Trophoblast cell (in vitro differentiated cells and primary cell): ENCODE data around the gene HOPX.
A peak's percentile ranks its signal among the peaks of the same experiment; 100 is the strongest.
"Not testable (repeated sequence)": the region's sequence is repeated elsewhere in the genome, so short reads cannot be mapped to it uniquely, and the experiment has no call there.

ENCODE experiments used
- DNase-seq, 2 donors: peaks; one replicate each; pipeline ENCODE4 v3.0.0-alpha.2; 2016
- H2AFZ ChIP-seq: 2 replicates; pipeline ENCODE4 v1.6.1; 2013; ENCODE audit warnings: low read length, moderate library complexity, mild to moderate bottlenecking; ENCODE audit not compliant: insufficient read depth, poor library complexity
- H2AK5ac ChIP-seq: 2 replicates; pipeline ENCODE4 v1.6.1; 2013; ENCODE audit warnings: mild to moderate bottlenecking, low read length
- H2BK120ac ChIP-seq: 2 replicates; pipeline ENCODE4 v1.6.1; 2013; ENCODE audit warnings: low read length, mild to moderate bottlenecking, moderate library complexity; ENCODE audit not compliant: insufficient read depth, poor library complexity
- H2BK12ac ChIP-seq: 2 replicates; pipeline ENCODE4 v1.6.1; 2013; ENCODE audit warnings: mild to moderate bottlenecking, low read length, moderate library complexity
- H2BK5ac ChIP-seq: 2 replicates; pipeline ENCODE4 v1.6.1; 2013; ENCODE audit warnings: low read length, low read depth, moderate library complexity, mild to moderate bottlenecking; ENCODE audit not compliant: poor library complexity
- H3K14ac ChIP-seq: 2 replicates; pipeline ENCODE4 v1.6.1; 2013; ENCODE audit warnings: mild to moderate bottlenecking, low read length
- H3K18ac ChIP-seq: 2 replicates; pipeline ENCODE4 v1.6.1; 2013; ENCODE audit warnings: mild to moderate bottlenecking, low read length
- H3K23ac ChIP-seq: 2 replicates; pipeline ENCODE4 v1.6.1; 2013; ENCODE audit warnings: low read length
- H3K27ac ChIP-seq: 2 replicates; pipeline ENCODE4 v1.5.1; 2013; ENCODE audit warnings: low read depth, mild to moderate bottlenecking, inconsistent platforms, low read length, moderate library complexity
- H3K27me3 ChIP-seq: 2 replicates; pipeline ENCODE4 v1.6.1; 2013; ENCODE audit warnings: inconsistent platforms, mild to moderate bottlenecking, low read length, moderate library complexity; ENCODE audit not compliant: insufficient read depth
- H3K36me3 ChIP-seq, 2 experiments: 1 replicate in 1 of 2; 2 replicates in 1 of 2; pipeline ENCODE4 v1.6.1; 2013; ENCODE audit warnings: low read length in 2 of 2, mild to moderate bottlenecking in 2 of 2, moderate library complexity in 1 of 2; ENCODE audit not compliant: insufficient read depth in 2 of 2, control insufficient read depth in 1 of 2
- H3K4ac ChIP-seq: 2 replicates; pipeline ENCODE4 v1.6.1; 2013; ENCODE audit warnings: low read depth, mild to moderate bottlenecking, low read length, moderate library complexity
- H3K4me1 ChIP-seq, 2 experiments: 1 replicate in 1 of 2; 2 replicates in 1 of 2; pipeline ENCODE4 v1.6.1; 2013; ENCODE audit warnings: low read length in 2 of 2, mild to moderate bottlenecking in 2 of 2, moderate library complexity in 1 of 2; ENCODE audit not compliant: insufficient read depth in 2 of 2, control insufficient read depth in 1 of 2
- H3K4me2 ChIP-seq: 2 replicates; pipeline ENCODE4 v1.6.1; 2013; ENCODE audit warnings: inconsistent platforms, mild to moderate bottlenecking, low read length, moderate library complexity
- H3K4me3 ChIP-seq: 2 replicates; pipeline ENCODE4 v1.5.1; 2013; ENCODE audit warnings: mild to moderate bottlenecking, low read depth, low read length, inconsistent platforms
- H3K79me1 ChIP-seq: one replicate; pipeline ENCODE4 v1.6.1; 2013; ENCODE audit warnings: low read length
- H3K79me2 ChIP-seq: 2 replicates; pipeline ENCODE4 v1.6.1; 2013; ENCODE audit warnings: low read length, mild to moderate bottlenecking; ENCODE audit not compliant: control insufficient read depth, insufficient read depth, poor library complexity
- H3K9ac ChIP-seq: 2 replicates; pipeline ENCODE4 v1.6.1; 2013; ENCODE audit warnings: mild to moderate bottlenecking, low read length
- H3K9me3 ChIP-seq: 2 replicates; pipeline ENCODE4 v1.6.1; 2013; ENCODE audit warnings: low read depth, mild to moderate bottlenecking, control low read depth, inconsistent platforms, low read length; ENCODE audit not compliant: insufficient read depth
- H4K12ac ChIP-seq: 2 replicates; pipeline ENCODE4 v1.6.1; 2013; ENCODE audit warnings: low read depth, mild to moderate bottlenecking, low read length, moderate library complexity
- H4K8ac ChIP-seq: 2 replicates; pipeline ENCODE4 v1.6.1; 2013; ENCODE audit warnings: low read depth, mild to moderate bottlenecking, low read length, moderate library complexity
- H4K91ac ChIP-seq: one replicate; pipeline ENCODE4 v1.6.1; 2013; ENCODE audit warnings: low read depth, mild to moderate bottlenecking, low read length, moderate library complexity
- WGBS: extraction: QIAGEN DNeasy Blood & Tissue Kit; methylation state at CpG from one replicate; pipeline ENCODE4 v1.1.7; 2013; ENCODE audit warnings: missing lambda C conversion rate; ENCODE audit not compliant: insufficient read length, insufficient coverage; ENCODE audit errors: extremely low coverage; 5-methylcytosine and 5-hydroxymethylcytosine counted together

Gene HOPX

DNA sequence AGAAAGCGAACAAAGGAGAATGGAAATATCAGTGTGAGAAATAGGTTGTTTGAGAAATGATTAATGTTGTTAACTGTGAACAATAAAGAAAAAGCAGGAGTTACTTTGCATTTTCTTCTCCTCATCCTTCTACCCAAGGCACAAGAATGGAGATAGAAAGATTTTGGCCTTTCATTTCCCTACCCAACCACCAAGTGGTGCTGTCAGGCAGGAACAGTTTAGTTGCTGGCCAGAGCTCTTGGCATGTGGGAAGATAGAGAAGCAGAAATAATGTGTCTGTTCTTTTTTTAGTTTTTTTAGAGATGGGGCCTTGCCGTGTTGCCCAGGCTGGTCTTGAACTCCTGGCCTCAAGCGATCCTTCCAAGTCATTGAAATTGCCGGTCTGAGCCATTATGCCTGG lies 12.8 kb downstream of the HOPX start:
- Histone ChIP-seq H3K79me1 (no peaks in the 10 kb centered on the region), H3K79me2 (no peaks in the 10 kb centered on the region), H2BK120ac (no peak overlapping the region), H2BK5ac (no peak overlapping the region), H4K91ac (no peak overlapping the region), H3K23ac (no peak overlapping the region), H4K12ac (no peak overlapping the region), H3K9ac (no peak overlapping the region), H3K27ac (no peak overlapping the region), H3K4me1 (no peaks in the 10 kb centered on the region), H3K4me3 (no peak overlapping the region), H3K9me3 (no peaks in the 10 kb centered on the region), H3K4me2 (no peak overlapping the region), H3K27me3 (no peaks in the 10 kb centered on the region), H2AK5ac (no peak overlapping the region), H3K14ac (no peak overlapping the region), H3K36me3 (no peaks in the 10 kb centered on the region), H3K18ac (no peak overlapping the region), H4K8ac (no peak overlapping the region), H2BK12ac (no peak overlapping the region), H3K4ac (no peak overlapping the region), H2AFZ (no peak overlapping the region)
- DNase-seq: peak in 1 of 2 donors; percentile 70
- 100% methylated on average over 1 of the region's 4 CpGs for WGBS

DNA sequence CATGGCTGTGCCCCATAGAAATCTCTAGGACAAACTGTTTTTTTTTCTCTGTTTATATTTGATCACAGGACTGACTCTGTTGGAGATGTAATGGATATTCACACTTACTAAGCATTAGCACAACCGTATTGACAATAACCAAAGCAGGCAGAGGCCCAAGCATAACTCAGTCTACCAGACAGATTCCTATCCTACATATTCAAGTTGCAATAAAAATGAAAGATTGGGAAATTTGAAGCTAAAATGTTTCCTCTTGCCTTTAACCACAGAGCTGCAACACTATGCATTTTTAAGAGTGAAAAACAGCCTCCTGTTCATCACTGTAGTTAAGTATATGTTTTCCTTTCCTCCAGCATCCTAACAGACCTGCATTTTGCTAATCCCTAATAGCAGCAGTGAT lies 13.7 kb downstream of the HOPX start:
- not testable (repeated sequence) for H2AFZ ChIP-seq, H3K27ac ChIP-seq, H3K4me2 ChIP-seq, H3K9ac ChIP-seq, H3K9me3 ChIP-seq, H4K8ac ChIP-seq, H3K23ac ChIP-seq, H3K4ac ChIP-seq, H2BK5ac ChIP-seq, H4K12ac ChIP-seq, DNase-seq, H3K4me1 ChIP-seq, H3K18ac ChIP-seq, H2BK12ac ChIP-seq, H3K79me1 ChIP-seq, H2BK120ac ChIP-seq, H3K14ac ChIP-seq, H4K91ac ChIP-seq, H3K36me3 ChIP-seq, H2AK5ac ChIP-seq, H3K79me2 ChIP-seq, H3K27me3 ChIP-seq, H3K4me3 ChIP-seq
- no CpG with 5 or more reads among the region's 1 CpG for WGBS

DNA sequence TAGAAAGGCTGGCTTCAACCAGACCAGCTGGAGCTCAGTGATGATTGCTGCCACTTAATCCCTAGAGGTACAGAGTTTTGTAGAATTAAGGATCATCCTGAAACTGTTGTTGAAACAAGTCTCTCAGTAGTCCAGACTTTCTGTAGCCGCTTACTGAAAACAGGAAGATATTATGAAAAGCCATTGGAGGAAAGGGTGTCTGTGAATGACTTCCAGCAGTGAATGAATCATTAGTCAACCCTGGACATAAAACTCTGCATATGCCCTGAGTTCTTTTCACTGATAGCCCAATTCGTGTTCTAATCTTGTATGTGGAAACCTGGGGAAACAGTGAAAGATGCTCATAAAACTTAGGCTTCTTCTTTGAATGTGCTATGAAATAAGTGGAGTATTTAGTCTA lies 14.8 kb downstream of the HOPX start:
- H3K9me3 ChIP-seq: no peaks in the 10 kb centered on the region
- H3K4me2 ChIP-seq: no peak overlapping the region
- no peak overlapping the region for H2BK12ac ChIP-seq
- no peaks in the 10 kb centered on the region for H3K4me1 ChIP-seq
- no peak overlapping the region for H3K18ac ChIP-seq
- H2BK120ac ChIP-seq: no peak overlapping the region
- no peaks in the 10 kb centered on the region for H3K79me2 ChIP-seq
- WGBS: no CpG with 5 or more reads among the region's 2 CpGs
- H3K36me3 ChIP-seq: no peaks in the 10 kb centered on the region
- no peak overlapping the region for H2AK5ac ChIP-seq
- no peaks in the 10 kb centered on the region for H3K79me1 ChIP-seq
- DNase-seq: no peak
- no peak overlapping the region for H3K9ac ChIP-seq
- no peaks in the 10 kb centered on the region for H3K27me3 ChIP-seq
- no peak overlapping the region for H3K14ac ChIP-seq
- H3K23ac ChIP-seq: no peak overlapping the region
- H3K4ac ChIP-seq: no peak overlapping the region
- no peak overlapping the region for H4K8ac ChIP-seq
- no peak overlapping the region for H3K27ac ChIP-seq
- H2BK5ac ChIP-seq: no peak overlapping the region
- H3K4me3 ChIP-seq: no peak overlapping the region
- no peak overlapping the region for H4K91ac ChIP-seq
- H2AFZ ChIP-seq: no peak overlapping the region
- H4K12ac ChIP-seq: no peak overlapping the region

DNA sequence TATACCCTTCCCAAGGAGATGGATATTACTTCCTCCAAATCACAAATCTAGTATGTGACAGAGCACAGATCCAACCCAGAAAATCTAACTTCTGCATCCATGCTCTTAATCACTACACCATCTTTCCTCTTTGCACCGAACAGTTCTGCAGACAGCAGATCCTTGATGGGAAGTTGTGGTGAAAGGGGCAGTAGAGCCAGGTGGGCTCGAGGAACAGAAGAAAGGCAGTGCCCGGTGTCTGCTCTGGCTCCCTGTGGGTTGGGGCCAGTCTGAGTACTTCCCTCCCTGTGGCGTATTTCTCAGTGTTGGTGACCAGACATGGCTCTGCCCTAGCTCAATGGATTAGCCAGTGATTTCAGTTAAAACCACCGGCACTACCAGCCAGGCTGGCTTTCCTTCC lies 15.3 kb downstream of the HOPX start:
- Histone ChIP-seq H3K4me2 (no peak overlapping the region), H3K36me3 (no peaks in the 10 kb centered on the region), H2AK5ac (no peak overlapping the region), H3K14ac (no peak overlapping the region), H3K79me1 (no peaks in the 10 kb centered on the region), H2AFZ (no peak overlapping the region), H3K9ac (no peak overlapping the region), H3K9me3 (no peaks in the 10 kb centered on the region), H4K8ac (no peak overlapping the region), H3K4me1 (no peaks in the 10 kb centered on the region), H3K4me3 (no peak overlapping the region), H2BK12ac (no peak overlapping the region), H4K12ac (no peak overlapping the region), H3K79me2 (no peaks in the 10 kb centered on the region), H4K91ac (no peak overlapping the region), H3K23ac (no peak overlapping the region), H3K18ac (no peak overlapping the region), H3K27me3 (no peaks in the 10 kb centered on the region), H2BK120ac (no peak overlapping the region), H3K27ac (no peak overlapping the region), H3K4ac (no peak overlapping the region), H2BK5ac (no peak overlapping the region)
- no peak for DNase-seq
- no CpG with 5 or more reads among the region's 5 CpGs for WGBS
